Memory B cell (primary cell): ENCODE measurements around the gene PDF.

ENCODE experiments used
- ATAC-seq: fragments of 150-1000 bp; cut with Tn5 transposase; 2 replicates; pipeline ENCODE4 v1.10.0; 2021; ENCODE audit warnings: low read depth, mild to moderate bottlenecking, moderate library complexity
- DNase-seq, 2 donors: peaks; one replicate each; pipeline ENCODE4 v3.0.0; 2022; ENCODE audit warnings: low spot score in 2 of 2
- H3K27ac Mint-ChIP-seq: one replicate; pipeline ENCODE4 v1.8.0; 2022; ENCODE audit warnings: mild to moderate bottlenecking, moderate library complexity, mixed read lengths
- H3K27me3 Mint-ChIP-seq: one replicate; pipeline ENCODE4 v1.8.0; 2022; ENCODE audit warnings: mixed read lengths
- H3K36me3 Mint-ChIP-seq: one replicate; pipeline ENCODE4 v1.8.0; 2022; ENCODE audit warnings: mild to moderate bottlenecking, mixed read lengths
- H3K4me1 Mint-ChIP-seq: one replicate; pipeline ENCODE4 v1.8.0; 2022; ENCODE audit warnings: mixed read lengths
- H3K4me3 Mint-ChIP-seq: one replicate; pipeline ENCODE4 v1.8.0; 2022; ENCODE audit warnings: mild to moderate bottlenecking, moderate library complexity, mixed read lengths
- H3K9me3 Mint-ChIP-seq: one replicate; pipeline ENCODE4 v1.8.0; 2022; ENCODE audit warnings: mixed read lengths

Gene PDF

GRCh38 chr16:69316595-69317034, 13.8 kb downstream of the PDF start:
- peaks cover 13% of the 10 kb centered on the region for H3K4me1 Mint-ChIP-seq

GRCh38 chr16:69315486-69316311, 14.7 kb downstream of the PDF start:
- Mint-ChIP-seq H3K4me1 (peaks cover 12% of the 10 kb centered on the region), H3K27ac (no peak overlapping the region), H3K27me3 (no peaks in the 10 kb centered on the region), H3K9me3 (no peaks in the 10 kb centered on the region), H3K36me3 (peaks cover 13% of the 10 kb centered on the region), H3K4me3 (no peak overlapping the region)
- no peak for DNase-seq
- ATAC-seq = no peak

More at GRCh38 chr16:69316595-69317034, 13.8 kb downstream of the PDF start:
- no peak overlapping the region for H3K4me3 Mint-ChIP-seq
- H3K36me3 Mint-ChIP-seq = peaks cover 18% of the 10 kb centered on the region
- H3K27ac Mint-ChIP-seq = peak overlapping the region; percentile 20
- DNase-seq (no peak), ATAC-seq (no peak)
- no peaks in the 10 kb centered on the region for H3K9me3 Mint-ChIP-seq
- H3K27me3 Mint-ChIP-seq = no peaks in the 10 kb centered on the region

- H3K36me3 Mint-ChIP-seq = peaks cover 11% of the 10 kb centered on the region
- no peaks in the 10 kb centered on the region for H3K9me3 Mint-ChIP-seq
- DNase-seq = no peak
- peaks cover 12% of the 10 kb centered on the region for H3K4me1 Mint-ChIP-seq
- no peak overlapping the region for H3K4me3 Mint-ChIP-seq
- H3K27ac Mint-ChIP-seq = no peak overlapping the region
- no peak for ATAC-seq
- H3K27me3 Mint-ChIP-seq = no peaks in the 10 kb centered on the region
Measured at GRCh38 chr16:69314534-69314933, 15.9 kb downstream of the PDF start.

GRCh38 chr16:69313469-69313868, 16.9 kb downstream of the PDF start:
- no peaks in the 10 kb centered on the region for H3K9me3 Mint-ChIP-seq
- peaks cover 9% of the 10 kb centered on the region for H3K36me3 Mint-ChIP-seq
- no peak for ATAC-seq
- peak overlapping the region; percentile 64 for H3K4me3 Mint-ChIP-seq
- no peak overlapping the region for H3K27ac Mint-ChIP-seq
- no peak for DNase-seq
- H3K4me1 Mint-ChIP-seq = peaks cover 12% of the 10 kb centered on the region
- H3K27me3 Mint-ChIP-seq = no peaks in the 10 kb centered on the region

GRCh38 chr16:69311533-69312387, 18.6 kb downstream of the PDF start:
- peaks cover 9% of the 10 kb centered on the region for H3K36me3 Mint-ChIP-seq
- DNase-seq (no peak), ATAC-seq (peak; percentile 41)
- no peaks in the 10 kb centered on the region for H3K9me3 Mint-ChIP-seq
- peak overlapping the region; percentile 92 for H3K4me3 Mint-ChIP-seq
- H3K4me1 Mint-ChIP-seq = peaks cover 12% of the 10 kb centered on the region
- H3K27ac Mint-ChIP-seq = peak overlapping the region; percentile 84
- no peaks in the 10 kb centered on the region for H3K27me3 Mint-ChIP-seq

- H3K9me3 Mint-ChIP-seq = no peaks in the 10 kb centered on the region
- ATAC-seq = peak; percentile 87
- peak within 1 kb of the TSS; percentile 92 for H3K4me3 Mint-ChIP-seq
- peak; percentile 99 to 100 for DNase-seq
- peaks cover 6% of the 10 kb centered on the region for H3K36me3 Mint-ChIP-seq
- H3K27ac Mint-ChIP-seq = peak within 1 kb of the TSS; percentile 86
- H3K4me1 Mint-ChIP-seq = peaks cover 12% of the 10 kb centered on the region
- no peaks in the 10 kb centered on the region for H3K27me3 Mint-ChIP-seq
Measured at GRCh38 chr16:69310653-69311532, 19.5 kb downstream of the PDF start, which contains the start of gene VPS4A. Gene VPS4A, plus strand, starts transcription at chr16:69311350. Its CDS starts 162 bp downstream, at chr16:69311512.

- Mint-ChIP-seq H3K4me1 (peaks cover 12% of the 10 kb centered on the region), H3K9me3 (no peaks in the 10 kb centered on the region), H3K4me3 (no peak overlapping the region), H3K27me3 (no peaks in the 10 kb centered on the region), H3K27ac (no peak overlapping the region), H3K36me3 (peaks cover 4% of the 10 kb centered on the region)
- ATAC-seq (no peak), DNase-seq (no peak)
Measured at GRCh38 chr16:69309316-69309715, 21.1 kb downstream of the PDF start.

GRCh38 chr16:69307856-69308255, 22.5 kb downstream of the PDF start:
- Mint-ChIP-seq H3K9me3 (no peaks in the 10 kb centered on the region), H3K27ac (no peak overlapping the region), H3K4me1 (peaks cover 6% of the 10 kb centered on the region), H3K4me3 (no peak overlapping the region), H3K27me3 (no peaks in the 10 kb centered on the region), H3K36me3 (no peaks in the 10 kb centered on the region)
- DNase-seq = no peak
- ATAC-seq = no peak

- Mint-ChIP-seq H3K27ac (no peak overlapping the region), H3K4me3 (no peak overlapping the region), H3K27me3 (no peaks in the 10 kb centered on the region), H3K4me1 (peaks cover 6% of the 10 kb centered on the region), H3K36me3 (no peaks in the 10 kb centered on the region), H3K9me3 (no peaks in the 10 kb centered on the region)
- ATAC-seq = no peak
- DNase-seq = no peak
Measured at GRCh38 chr16:69307091-69307490, 23.3 kb downstream of the PDF start.

GRCh38 chr16:69306031-69306430, 24.4 kb downstream of the PDF start:
- Mint-ChIP-seq H3K36me3 (peaks cover 4% of the 10 kb centered on the region), H3K4me3 (no peak overlapping the region), H3K27me3 (no peaks in the 10 kb centered on the region), H3K4me1 (peaks cover 2% of the 10 kb centered on the region), H3K9me3 (no peaks in the 10 kb centered on the region), H3K27ac (no peak overlapping the region)
- no peak for DNase-seq
- no peak for ATAC-seq

- Mint-ChIP-seq H3K27me3 (no peaks in the 10 kb centered on the region), H3K27ac (no peak overlapping the region), H3K36me3 (peaks cover 9% of the 10 kb centered on the region), H3K4me3 (no peak overlapping the region), H3K4me1 (peaks cover 2% of the 10 kb centered on the region), H3K9me3 (no peaks in the 10 kb centered on the region)
- no peak for ATAC-seq
- no peak for DNase-seq
Measured at GRCh38 chr16:69302301-69302700, 28.1 kb downstream of the PDF start.

GRCh38 chr16:69301861-69302260, 28.5 kb downstream of the PDF start:
- no peak for ATAC-seq
- Mint-ChIP-seq H3K36me3 (peaks cover 9% of the 10 kb centered on the region), H3K9me3 (no peaks in the 10 kb centered on the region), H3K4me1 (peaks cover 2% of the 10 kb centered on the region), H3K27me3 (no peaks in the 10 kb centered on the region), H3K27ac (no peak overlapping the region), H3K4me3 (no peak overlapping the region)
- DNase-seq = no peak

- ATAC-seq = no peak
Measured at GRCh38 chr16:69301187-69301586, 29.2 kb downstream of the PDF start.

More at GRCh38 chr16:69301187-69301586, 29.2 kb downstream of the PDF start:
- Mint-ChIP-seq H3K4me1 (peaks cover 2% of the 10 kb centered on the region), H3K4me3 (no peak overlapping the region), H3K9me3 (no peaks in the 10 kb centered on the region), H3K27ac (no peak overlapping the region), H3K27me3 (no peaks in the 10 kb centered on the region), H3K36me3 (peaks cover 11% of the 10 kb centered on the region)
- no peak for DNase-seq
